Heart left ventricle (tissue), 16 donors: ENCODE measurements around the gene JPH2. TPM values are rescaled to one million over a fixed set of nuclear protein-coding genes. Genes with fewer than 3 reads are reported as not detected.

Experiments
- ATAC-seq, 4 donors: fragments of 200-7000 bp; cut with Tn5 transposase; one replicate each; pipeline ENCODE4 v1.9.1; 2020 to 2022; ENCODE audit warnings: moderate library complexity in 4 of 4, mild to moderate bottlenecking in 3 of 4, moderate number of reproducible peaks in 1 of 4
- DNase-seq, 5 donors: peaks; one replicate each; pipeline ENCODE4 v3.0.0-alpha.2; 2020
- H3K27ac ChIP-seq, 12 donors: fragments of 200-600 bp; sonication (generic) in 4 of 12; one replicate each; pipeline versions ENCODE4 v1.5.0 to v1.8.0; 2016 to 2022; ENCODE audit warnings: mild to moderate bottlenecking in 2 of 12
- H3K27me3 ChIP-seq, 9 donors: fragments of 200-600 bp; sonication (generic) in 2 of 9; one replicate each; pipeline versions ENCODE4 v1.5.1 to v1.8.0; 2016 to 2022; ENCODE audit warnings: mild to moderate bottlenecking in 3 of 9
- H3K36me3 ChIP-seq, 9 donors: fragments of 200-600 bp; sonication (generic) in 2 of 9; one replicate each; pipeline versions ENCODE4 v1.5.0 to v1.8.0; 2018 to 2022; ENCODE audit warnings: mild to moderate bottlenecking in 2 of 9
- H3K4me1 ChIP-seq, 12 donors: fragments of 200-600 bp; sonication (generic) in 4 of 12; one replicate each; pipeline versions ENCODE4 v1.5.0 to v1.8.0; 2016 to 2022; ENCODE audit warnings: mild to moderate bottlenecking in 3 of 12
- H3K4me3 ChIP-seq, 12 donors: fragments of 200-600 bp; sonication (generic) in 4 of 12; one replicate each; pipeline versions ENCODE4 v1.5.0 to v1.8.0; 2017 to 2022; ENCODE audit warnings: mild to moderate bottlenecking in 9 of 12, moderate library complexity in 4 of 12
- H3K9me3 ChIP-seq, 12 donors: fragments of 200-600 bp; sonication (generic) in 4 of 12; one replicate each; pipeline versions ENCODE4 v1.5.0 to v1.8.0; 2016 to 2022; ENCODE audit warnings: mild to moderate bottlenecking in 1 of 12
- POLR2A ChIP-seq, 2 donors: fragments of 450-650 bp; IDR thresholded peaks; one replicate each; pipeline ENCODE4 v1.6.1; 2017; ENCODE audit warnings: antibody characterized with exemption in 2 of 2, mild to moderate bottlenecking in 2 of 2, moderate library complexity in 2 of 2
- WGBS, 4 donors: extraction: QIAGEN DNeasy Blood & Tissue Kit in 2 of 4; methylation state at CpG; one replicate each; pipeline versions ENCODE4 v1.1.5 to v1.1.7; 2013 to 2018; 5-methylcytosine and 5-hydroxymethylcytosine counted together
- intact Hi-C, 10 donors: fragments of 100-400 bp; cut with DNase I; formaldehyde crosslinking; loops; one replicate each; pipeline versions ENCODE4 v1.11.1 to v1.14.2; 2022
- polyA plus RNA-seq, 2 donors: library from polyadenylated mRNA; stranded (reverse); fragments of 200-250 nt; gene quantifications; one replicate each; pipeline ENCODE4 v1.2.3, GENCODE V29; 2013
- total RNA-seq, 9 donors: library from RNA; depleted of rRNA in 2 of 9; stranded (reverse); fragments of >200 nt in 2 of 9; fragmentation: NEBNext Ultra II Directional in 3 of 9; extraction: Animal tissue kit (Norgen Biotek cat#: 25700) in 3 of 9; gene quantifications; one replicate each; pipeline versions ENCODE4 v1.1.0 to v1.2.4, GENCODE V29; 2016 to 2023
- TF ChIP-seq, protein P1 (sequence below), 12 donors: fragments of 200-600 bp; sonication (generic) in 4 of 12; IDR thresholded peaks; one replicate each; pipeline versions ENCODE4 v1.5.0 to v1.8.0; 2018 to 2022; ENCODE audit warnings: antibody characterized with exemption in 12 of 12, mild to moderate bottlenecking in 5 of 12
- donor health status: ischemic (EF 13 %, LVEDD 7.1; RV severe dilation, severe dysfunction).
- donor health status: healthy with polysubstance abuse.
- donor health status: DM: no; HTN: yes; CAD: no.
- donor health status: DM: no; HTN: no; CAD: no.
- donor health status: ischemic (EF 25% LVEDD 6.9; RV normal size, moderate dysfunction).
- donor health status: ischemic (EF 25% LVEDD 5.7; RV mildly dilated, moderate dysfunction).
- donor health status: healthy.
- donor health status: DM: yes; HTN: yes; CAD: no.
- donor health status: ischemic (EF 35%, LVEDD 5.7; RV mildly dilated, moderate dysfunction).
- donor health status: nonischemic (EF 11% LVEDD 7.7; RV severe dilation, severe dysfunction).
- donor health status: DM: yes; HTN: yes; CAD: no.
- donor health status: PGD.
- donor health status: ischemic (EF 29% LVEDD 5.4; RV normal size, mild dysfunction).
- donor health status: nonischemic (EF 23%, LVEDD 6.1; RV moderate dilation, normal function).

Gene JPH2
- total and polyA plus RNA-seq, 11 donors, result 99.5 to 219 (median 155) TPM

DNA sequence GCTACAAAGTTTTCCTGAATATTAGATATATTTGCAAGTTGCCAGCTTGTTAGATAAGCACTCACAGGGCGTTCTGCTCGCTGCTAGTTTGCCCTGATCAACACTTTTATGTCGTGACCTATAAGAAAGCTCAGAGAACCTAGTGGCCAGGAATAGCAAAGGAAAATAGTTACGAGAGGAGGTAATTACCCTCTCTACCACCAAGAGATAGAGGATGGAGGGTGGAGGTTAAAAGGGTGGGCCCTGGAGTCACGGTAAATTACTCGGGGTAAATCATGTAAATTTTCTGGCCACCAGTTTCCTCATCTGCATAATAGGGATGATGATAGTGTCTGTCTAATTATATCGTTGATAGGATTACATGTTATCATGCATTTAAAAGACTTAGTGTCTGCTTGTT lies 87.2 kb downstream of the JPH2 start:
- Histone ChIP-seq H3K27ac (no peak overlapping the region), H3K36me3 (no peaks in the 10 kb centered on the region), H3K4me1 (peaks cover 0 to 10% (median 0%) of the 10 kb centered on the region in 12 donors), H3K4me3 (no peak overlapping the region), H3K27me3 (peaks cover 0 to 10% (median 0%) of the 10 kb centered on the region in 9 donors), H3K9me3 (peaks cover 0 to 18% (median 2%) of the 10 kb centered on the region in 12 donors)
- ATAC-seq (no peak), DNase-seq (no peak)
- 34 to 42% (median 38%) methylated on average over 7 of the region's 7 CpGs for WGBS, 4 donors
- TF ChIP-seq, protein P1, sequence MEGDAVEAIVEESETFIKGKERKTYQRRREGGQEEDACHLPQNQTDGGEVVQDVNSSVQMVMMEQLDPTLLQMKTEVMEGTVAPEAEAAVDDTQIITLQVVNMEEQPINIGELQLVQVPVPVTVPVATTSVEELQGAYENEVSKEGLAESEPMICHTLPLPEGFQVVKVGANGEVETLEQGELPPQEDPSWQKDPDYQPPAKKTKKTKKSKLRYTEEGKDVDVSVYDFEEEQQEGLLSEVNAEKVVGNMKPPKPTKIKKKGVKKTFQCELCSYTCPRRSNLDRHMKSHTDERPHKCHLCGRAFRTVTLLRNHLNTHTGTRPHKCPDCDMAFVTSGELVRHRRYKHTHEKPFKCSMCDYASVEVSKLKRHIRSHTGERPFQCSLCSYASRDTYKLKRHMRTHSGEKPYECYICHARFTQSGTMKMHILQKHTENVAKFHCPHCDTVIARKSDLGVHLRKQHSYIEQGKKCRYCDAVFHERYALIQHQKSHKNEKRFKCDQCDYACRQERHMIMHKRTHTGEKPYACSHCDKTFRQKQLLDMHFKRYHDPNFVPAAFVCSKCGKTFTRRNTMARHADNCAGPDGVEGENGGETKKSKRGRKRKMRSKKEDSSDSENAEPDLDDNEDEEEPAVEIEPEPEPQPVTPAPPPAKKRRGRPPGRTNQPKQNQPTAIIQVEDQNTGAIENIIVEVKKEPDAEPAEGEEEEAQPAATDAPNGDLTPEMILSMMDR (IDR thresholded peaks at IDR 0.05), result no peak
- TF ChIP-seq POLR2A (IDR thresholded peaks at IDR 0.05), result no peak
- intact Hi-C loops, result no loop called here

GRCh38 chr20:44098657-44099056 lies 88.3 kb downstream of the JPH2 start:
- no peak for ATAC-seq
- H3K27ac ChIP-seq, result no peak overlapping the region
- H3K27me3 ChIP-seq, result peaks cover 0 to 16% (median 0%) of the 10 kb centered on the region in 9 donors
- intact Hi-C loops, result no loop called here
- no peaks in the 10 kb centered on the region for H3K36me3 ChIP-seq
- TF ChIP-seq, protein P1 (IDR thresholded peaks at IDR 0.05), result no peak
- TF ChIP-seq POLR2A (IDR thresholded peaks at IDR 0.05), result no peak
- WGBS, 4 donors, result 91 to 98% (median 97%) methylated on average over 5 of the region's 5 CpGs
- no peak overlapping the region for H3K4me3 ChIP-seq
- H3K4me1 ChIP-seq, result peaks cover 0 to 8% (median 0%) of the 10 kb centered on the region in 12 donors
- no peak for DNase-seq
- peaks cover 0 to 18% (median 2%) of the 10 kb centered on the region in 12 donors for H3K9me3 ChIP-seq

DNA sequence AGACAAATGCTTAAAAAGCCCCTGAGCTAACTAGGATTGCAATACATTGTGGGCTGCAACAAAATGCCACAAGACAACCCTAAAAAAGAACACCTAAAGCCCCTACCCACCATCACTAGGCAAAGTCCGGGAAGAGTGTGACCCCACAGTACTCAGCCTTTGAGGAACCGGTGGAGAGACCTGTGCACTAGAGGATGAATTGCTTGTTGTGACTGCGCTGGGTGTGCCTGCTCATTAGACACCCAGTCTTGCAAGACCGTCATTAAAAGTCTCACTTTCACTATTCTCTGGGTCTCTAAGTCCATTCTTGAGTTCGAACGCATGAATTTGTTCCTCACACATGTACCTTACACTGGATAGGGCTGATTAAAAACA lies 88.7 kb downstream of the JPH2 start:
- Histone ChIP-seq H3K36me3 (no peaks in the 10 kb centered on the region), H3K4me3 (no peak overlapping the region), H3K9me3 (peaks cover 0 to 16% (median 2%) of the 10 kb centered on the region in 12 donors), H3K27me3 (peaks cover 0 to 16% (median 0%) of the 10 kb centered on the region in 9 donors), H3K27ac (no peak overlapping the region), H3K4me1 (peaks cover 0 to 8% (median 0%) of the 10 kb centered on the region in 12 donors)
- intact Hi-C loops, result no loop called here
- 91 to 96% (median 95%) methylated on average over 6 of the region's 6 CpGs for WGBS, 4 donors
- DNase-seq (no peak), ATAC-seq (no peak)
- TF ChIP-seq, protein P1 (IDR thresholded peaks at IDR 0.05), result no peak
- TF ChIP-seq POLR2A (IDR thresholded peaks at IDR 0.05), result no peak

DNA sequence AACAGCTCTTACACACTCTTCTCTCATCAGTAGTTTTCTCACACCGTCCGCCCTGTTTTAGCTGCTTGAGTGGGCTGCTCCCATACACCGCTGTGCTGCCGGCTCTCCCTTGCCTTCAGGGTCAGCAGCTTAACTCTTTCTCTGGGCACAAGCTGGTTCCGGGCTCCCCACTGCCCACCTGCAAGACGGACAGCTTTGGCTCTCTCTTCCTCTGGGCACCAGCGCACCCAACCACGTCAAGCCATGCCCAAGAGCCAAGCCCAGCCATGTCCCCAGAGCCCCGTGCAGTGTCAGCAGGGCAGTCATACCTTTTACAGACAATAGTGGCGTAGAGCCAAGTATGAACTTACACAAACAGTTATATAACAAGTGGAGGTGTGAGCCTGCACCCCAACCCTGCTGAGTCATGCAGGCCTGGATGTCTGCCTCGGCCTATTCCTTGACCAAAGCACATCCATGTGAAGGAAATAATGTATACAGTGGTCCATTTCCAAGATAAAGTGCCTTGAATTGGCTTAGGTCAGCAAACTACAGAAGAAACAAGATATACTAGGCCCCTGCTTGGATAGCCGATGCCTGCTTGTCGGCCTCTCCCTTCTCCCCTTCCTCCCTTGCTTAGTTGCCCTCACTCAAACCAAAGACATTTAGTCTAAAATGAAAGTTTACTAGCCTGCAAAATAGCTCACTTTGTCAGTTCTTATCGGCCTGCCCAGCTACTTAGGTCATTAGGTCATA lies 89.3 kb downstream of the JPH2 start:
- WGBS, 4 donors, result 62 to 73% (median 66%) methylated on average over 14 of the region's 14 CpGs
- peaks cover 0 to 16% (median 0%) of the 10 kb centered on the region in 9 donors for H3K27me3 ChIP-seq
- peaks cover 0 to 10% (median 0%) of the 10 kb centered on the region in 12 donors for H3K9me3 ChIP-seq
- no peak overlapping the region for H3K4me3 ChIP-seq
- H3K36me3 ChIP-seq, result no peaks in the 10 kb centered on the region
- DNase-seq (no peak), ATAC-seq (peak; percentile 24 to 66 (median 60))
- no peak overlapping the region for H3K27ac ChIP-seq
- intact Hi-C loops, result no loop called here
- H3K4me1 ChIP-seq, result peaks cover 0 to 8% (median 0%) of the 10 kb centered on the region in 12 donors
- TF ChIP-seq, protein P1 (IDR thresholded peaks at IDR 0.05), result no peak
- TF ChIP-seq POLR2A (IDR thresholded peaks at IDR 0.05), result no peak
